Stimulated activated CD4-positive, alpha-beta T cell treated with anti-CD3 and anti-CD28 coated beads, Interleukin-4, amount 100 ng/mL, for 24 hours (primary cell): Measurements from ENCODE around the gene SLC4A4.

Source experiments
- DNase-seq: peaks from one replicate; pipeline ENCODE4 v3.0.0-alpha.2; 2020

The SLC4A4 gene

DNA sequence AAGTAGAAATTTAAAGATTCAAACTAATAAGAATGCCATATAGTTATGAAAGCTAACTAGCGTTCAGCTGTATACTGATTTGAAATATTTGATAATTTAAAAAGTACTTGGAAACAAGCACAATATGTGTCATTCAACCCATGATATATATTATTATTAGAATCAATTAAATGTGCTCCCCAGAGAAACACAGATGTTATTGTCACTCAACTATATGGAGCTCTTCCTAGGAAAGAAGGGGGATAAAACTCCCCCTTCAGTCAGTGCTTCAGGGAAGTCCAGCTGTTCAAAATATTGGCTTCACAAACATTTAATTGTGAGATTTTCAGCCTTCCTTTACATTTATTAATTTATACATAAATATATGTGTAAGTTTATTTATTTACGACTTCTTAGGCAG is 135.9 kb downstream of the SLC4A4 start:
- DNase-seq = no peak

DNA sequence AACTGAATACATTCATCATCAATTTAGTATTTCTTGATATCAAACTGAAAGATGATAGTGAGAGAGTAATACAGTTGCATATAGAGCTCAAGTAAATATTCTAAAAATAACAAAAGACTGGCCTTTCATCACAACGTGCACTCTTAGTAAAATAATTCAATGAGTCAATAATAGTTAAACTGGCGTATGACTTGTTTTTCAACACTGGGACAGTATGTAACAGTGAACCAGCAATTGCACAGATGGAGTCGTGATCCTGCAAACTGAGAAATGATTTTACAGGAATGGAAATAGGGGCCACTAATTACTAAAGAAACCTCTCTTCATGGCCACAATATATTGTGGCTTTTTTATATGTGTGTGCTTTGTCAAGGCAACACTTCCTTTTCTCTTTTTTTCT is 137.4 kb downstream of the SLC4A4 start:
- DNase-seq = no peak

DNA sequence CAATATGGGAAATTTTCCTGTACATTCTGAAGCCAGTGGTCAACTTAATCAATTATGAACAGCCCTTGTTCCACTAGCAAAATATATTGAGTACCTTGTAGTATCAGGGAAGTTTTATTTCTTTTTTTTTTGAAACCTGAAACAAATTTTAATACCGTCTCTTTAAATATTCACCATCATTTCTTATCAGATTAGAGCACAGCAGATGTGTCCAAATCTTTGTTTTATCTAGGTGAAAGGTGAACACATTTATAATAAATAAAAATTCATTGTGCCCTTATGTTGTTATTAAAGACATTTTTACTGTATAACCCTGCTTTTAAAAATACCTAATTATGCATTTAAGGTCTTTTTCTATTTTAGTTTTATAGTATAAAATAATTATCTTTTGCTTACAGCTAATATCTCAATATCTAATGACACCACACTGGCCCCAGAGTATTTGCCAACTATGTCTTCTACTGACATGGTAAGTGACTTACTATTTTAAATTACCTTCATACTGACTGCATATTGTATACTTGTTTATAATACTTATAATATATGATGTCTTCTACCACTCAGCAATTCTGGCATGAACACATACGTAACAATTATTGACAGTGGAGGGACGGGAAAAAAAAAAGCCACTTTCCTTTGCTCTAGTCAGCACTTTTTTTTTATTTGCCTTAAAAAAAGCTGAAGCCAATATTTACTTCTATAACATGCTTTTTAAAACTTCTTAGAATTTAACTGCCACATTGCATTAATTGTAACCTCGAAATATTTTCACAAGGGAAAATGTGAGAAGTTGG is 147.9 kb downstream of the SLC4A4 start:
- DNase-seq = no peak

DNA sequence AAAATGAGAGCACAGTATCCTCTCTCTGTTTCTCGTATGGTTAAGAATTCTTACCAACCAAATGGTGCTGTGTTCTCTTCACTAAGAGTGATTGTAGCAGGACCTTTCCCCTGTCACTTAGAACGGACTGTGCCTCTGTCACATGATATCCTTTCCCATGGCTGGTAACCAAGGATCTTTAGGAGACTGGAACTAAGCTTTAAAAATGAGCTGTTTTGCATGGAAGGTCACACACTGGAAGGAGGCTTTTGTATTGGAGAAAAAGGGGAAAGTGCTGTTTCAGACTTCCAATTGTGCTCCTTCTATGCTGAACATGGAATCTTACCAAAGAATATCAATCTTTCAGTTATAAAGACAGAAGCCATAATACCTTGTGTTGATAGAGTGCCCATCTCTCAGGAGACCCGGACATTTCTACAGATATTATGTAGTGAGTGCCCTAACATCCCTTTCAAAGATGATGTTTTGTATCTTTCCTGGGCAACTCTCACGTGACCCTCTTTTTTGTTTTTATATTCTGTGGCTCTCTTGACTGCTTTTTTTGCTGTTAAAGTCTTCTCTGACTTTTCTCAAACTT is 148.6 kb downstream of the SLC4A4 start:
- no peak for DNase-seq

DNA sequence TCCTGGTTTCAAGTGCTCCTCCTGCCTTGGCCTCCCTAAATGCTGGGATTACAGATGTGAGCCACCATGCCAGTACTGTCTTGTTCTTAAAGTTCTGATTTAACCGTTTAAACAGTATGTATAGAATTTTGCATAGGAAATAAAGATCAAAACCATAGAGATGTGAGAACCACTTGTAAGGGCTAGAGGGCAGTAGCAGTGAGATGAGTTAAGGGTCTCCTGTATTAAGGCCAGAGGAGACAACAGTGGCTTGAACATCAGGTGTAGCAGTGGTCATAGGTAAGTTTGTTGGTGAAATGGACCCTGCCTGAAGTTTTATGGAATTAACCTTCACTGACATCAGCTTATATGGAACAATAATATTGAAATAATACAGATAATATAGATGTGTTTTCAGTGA is 155.7 kb downstream of the SLC4A4 start:
- no peak for DNase-seq

- no peak for DNase-seq
These were observed 156.6 kb downstream of the SLC4A4 start for GRCh38 chr4:71495454-71495853.

DNA sequence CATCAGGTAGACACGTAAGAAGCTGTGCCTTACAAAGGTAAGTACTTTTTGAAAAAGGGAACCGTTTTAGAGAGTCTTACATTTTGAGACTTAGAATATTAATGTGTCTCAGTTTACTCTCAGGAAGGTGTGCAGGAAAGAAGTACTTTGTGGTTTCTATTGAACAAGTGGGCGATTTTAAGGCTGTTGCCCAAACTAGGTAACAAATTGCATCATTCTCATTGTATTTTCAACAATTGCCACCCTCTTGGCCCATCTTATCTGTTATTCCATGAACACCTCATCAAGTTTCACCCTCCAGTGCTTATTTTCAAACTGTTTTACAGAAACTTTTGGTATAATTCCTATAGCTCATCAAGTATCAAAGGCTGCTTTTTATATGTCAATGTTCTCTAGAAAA is 158.3 kb downstream of the SLC4A4 start:
- no peak for DNase-seq

- DNase-seq = no peak
These were observed 159.2 kb downstream of the SLC4A4 start for GRCh38 chr4:71498002-71498401.

DNA sequence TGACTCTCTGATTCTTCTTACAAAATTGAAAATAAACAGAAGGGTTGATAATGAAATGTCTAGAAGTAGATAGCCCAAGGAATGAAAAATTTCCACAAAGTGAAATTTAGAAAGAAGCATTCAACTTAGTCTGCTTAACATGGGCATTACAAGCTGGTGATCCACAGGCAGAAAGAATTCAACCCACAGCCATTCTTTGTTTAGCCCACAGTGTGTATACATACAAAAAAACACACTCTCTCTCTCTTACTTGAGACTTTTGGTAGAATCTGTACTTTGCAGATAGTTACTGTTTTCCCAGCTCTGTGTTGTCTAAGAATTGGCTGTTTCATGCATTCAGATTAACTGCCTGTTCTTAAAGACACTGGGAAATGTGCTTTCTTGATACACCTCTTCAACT is 159.8 kb downstream of the SLC4A4 start:
- DNase-seq = no peak

GRCh38 chr4:71501992-71502391 is 163.2 kb downstream of the SLC4A4 start:
- DNase-seq = no peak

DNA sequence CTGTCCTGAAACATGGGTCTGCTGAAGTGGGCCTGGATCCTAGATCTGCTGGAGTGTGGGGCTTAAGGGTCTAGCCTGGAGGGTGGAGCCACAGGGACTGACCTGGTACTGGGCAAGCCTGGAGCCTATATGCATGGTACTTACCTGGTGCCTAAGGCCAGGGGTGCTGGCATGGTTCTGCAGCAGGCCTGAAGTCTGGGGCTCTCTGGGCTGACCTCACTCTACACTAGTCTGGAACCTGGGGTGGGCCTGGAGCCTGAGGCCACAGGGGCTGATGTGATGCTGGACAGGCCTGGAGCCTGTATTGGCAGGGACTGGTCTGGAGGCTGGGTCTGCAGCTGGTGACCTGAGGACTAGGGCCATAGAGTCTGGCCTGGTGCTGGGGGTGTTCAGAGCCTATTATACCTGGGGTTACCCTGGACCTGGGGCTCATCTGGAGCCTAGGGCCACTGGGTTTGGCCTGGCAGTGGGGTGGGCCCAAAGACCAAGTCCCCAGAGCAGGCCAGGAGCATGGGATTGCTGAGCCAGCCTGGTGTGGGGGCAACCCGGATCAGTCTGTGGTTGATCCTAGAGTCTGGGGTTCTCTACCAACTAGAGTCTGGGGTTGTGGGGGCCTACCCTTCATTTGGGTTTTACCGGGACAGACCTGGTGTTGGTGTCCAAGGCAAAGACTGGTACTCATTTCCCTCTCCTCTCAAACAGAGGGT is 179.6 kb downstream of the SLC4A4 start:
- no peak for DNase-seq

DNA sequence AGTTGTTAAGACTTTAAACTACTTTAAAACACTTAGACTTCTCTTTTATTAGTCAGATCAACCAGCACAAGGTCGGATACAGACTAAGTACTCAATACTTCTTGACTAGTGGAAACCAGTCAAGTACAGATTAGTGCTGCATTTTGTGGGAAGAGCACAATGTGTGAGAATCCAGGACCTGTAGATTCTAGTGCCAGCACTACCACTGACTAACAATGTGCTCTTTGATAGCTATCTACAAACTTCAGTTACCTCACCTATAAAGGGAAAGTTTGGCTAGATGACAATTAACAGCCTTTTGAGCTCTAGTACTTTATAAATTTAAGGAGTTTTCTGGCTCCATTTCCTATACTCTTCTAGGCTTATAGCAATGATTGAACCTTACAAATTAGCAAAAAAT is 181.5 kb downstream of the SLC4A4 start:
- no peak for DNase-seq

DNA sequence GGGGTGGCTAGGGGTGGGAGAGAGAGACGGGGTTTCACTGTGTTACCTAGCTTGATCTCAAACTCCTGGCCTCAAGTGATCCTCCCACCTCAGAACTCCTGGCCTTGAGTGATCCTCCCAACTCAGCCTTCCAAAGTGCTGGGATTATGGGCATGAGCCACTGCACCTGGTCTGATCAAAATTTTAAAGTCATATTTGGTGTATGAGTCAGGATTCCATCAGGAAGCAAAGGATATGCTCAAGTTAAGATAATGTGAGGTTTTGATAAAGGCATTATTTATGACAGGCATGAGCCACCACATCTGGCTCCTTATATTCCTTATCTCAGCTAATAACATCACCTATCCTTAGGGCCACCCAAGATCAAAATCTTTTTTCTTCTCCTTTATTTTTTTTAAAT is 182.0 kb downstream of the SLC4A4 start:
- no peak for DNase-seq

- no peak for DNase-seq
These were observed 185.9 kb downstream of the SLC4A4 start for GRCh38 chr4:71524756-71525155.

- no peak for DNase-seq
These were observed 188.0 kb downstream of the SLC4A4 start for GRCh38 chr4:71526637-71527406.

- no peak for DNase-seq
These were observed 193.6 kb downstream of the SLC4A4 start for GRCh38 chr4:71532407-71532806.

DNA sequence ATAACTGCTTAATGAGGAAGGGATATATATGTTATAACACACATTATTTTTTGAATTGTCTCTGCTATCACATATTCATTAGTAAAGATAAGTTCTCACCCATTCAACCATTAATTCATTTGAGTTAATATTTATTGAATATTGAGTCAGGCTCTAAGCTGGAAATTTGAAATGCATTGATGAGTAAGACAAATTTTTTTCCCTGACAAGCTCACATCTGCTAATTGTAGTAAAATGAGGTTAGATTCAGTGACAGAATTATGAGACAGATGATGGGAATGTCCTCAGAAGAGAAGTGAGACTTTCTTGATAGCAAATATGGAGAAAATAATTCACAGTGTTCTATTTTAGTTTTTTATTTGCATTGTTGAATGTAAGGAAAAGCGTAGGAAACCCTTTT is 194.3 kb downstream of the SLC4A4 start:
- no peak for DNase-seq

DNA sequence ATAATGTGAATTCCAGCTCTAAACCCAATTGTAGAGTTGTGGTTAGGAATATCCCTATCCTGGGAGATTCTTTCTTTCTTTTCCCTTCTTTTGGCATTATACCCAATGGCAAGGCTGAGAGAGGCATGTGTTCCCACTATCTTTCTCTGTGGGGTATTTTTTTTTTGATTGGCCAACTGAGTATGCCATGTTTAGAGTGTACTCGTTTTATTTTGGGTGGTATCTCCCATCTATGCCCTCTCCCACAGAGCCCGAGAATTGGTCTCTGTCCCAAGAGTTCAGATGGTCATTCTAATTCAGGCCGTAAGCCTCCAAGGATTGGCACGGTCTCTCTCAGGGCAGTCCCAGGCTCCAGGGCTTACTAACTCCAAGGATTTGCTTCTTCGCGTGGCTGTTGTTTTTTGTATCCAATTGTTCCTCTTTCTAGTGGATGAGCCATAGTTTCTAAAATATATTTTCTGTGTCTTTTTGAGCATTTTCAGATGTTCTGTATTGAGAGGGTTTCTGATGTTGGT is 198.8 kb downstream of the SLC4A4 start:
- no peak for DNase-seq

- DNase-seq = no peak
These were observed 199.7 kb downstream of the SLC4A4 start for GRCh38 chr4:71538528-71538927.

- no peak for DNase-seq
These were observed 202.0 kb downstream of the SLC4A4 start for GRCh38 chr4:71540749-71541269.

DNA sequence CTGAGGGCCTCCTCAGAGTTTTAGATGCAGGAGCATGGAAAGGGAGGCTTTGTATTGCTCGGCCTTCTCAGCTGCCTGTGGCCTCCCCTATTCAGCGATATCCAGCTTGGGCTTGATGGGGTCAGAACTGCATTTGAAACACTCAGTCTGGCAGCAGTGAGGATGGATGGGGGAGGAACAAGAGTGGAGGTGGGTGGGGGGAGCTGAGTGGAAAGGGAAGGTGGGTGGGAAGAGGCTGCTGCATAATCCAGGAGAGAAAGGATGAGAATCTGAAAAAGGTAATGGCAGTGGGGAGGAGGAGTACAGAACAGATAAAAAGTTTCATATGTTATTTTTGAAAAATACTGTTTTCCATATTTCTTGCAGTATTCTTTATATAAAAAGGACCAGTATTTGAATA is 202.7 kb downstream of the SLC4A4 start:
- DNase-seq = no peak

GRCh38 chr4:71545168-71545567 is 206.3 kb downstream of the SLC4A4 start:
- no peak for DNase-seq
